Colonic mucosa (tissue), 4 donors: ENCODE measurements around the gene KRT32. TPM values are rescaled to one million over a fixed set of nuclear protein-coding genes. Genes with fewer than 3 reads are reported as not detected.

Experiments
- DNase-seq: peaks from one replicate; pipeline ENCODE4 v3.0.0-alpha.2; 2020
- H3K27ac ChIP-seq: fragments of 200-600 bp; one replicate; pipeline ENCODE4 v1.8.0; 2021
- H3K27me3 ChIP-seq: fragments of 200-600 bp; one replicate; pipeline ENCODE4 v1.8.0; 2021
- H3K36me3 ChIP-seq: fragments of 200-600 bp; one replicate; pipeline ENCODE4 v1.8.0; 2021
- H3K4me1 ChIP-seq: fragments of 200-600 bp; one replicate; pipeline ENCODE4 v1.8.0; 2021; ENCODE audit warnings: mild to moderate bottlenecking
- H3K4me3 ChIP-seq: fragments of 200-600 bp; one replicate; pipeline ENCODE4 v1.8.0; 2021
- H3K9ac ChIP-seq, 2 donors: one replicate each; pipeline ENCODE4 v1.7.0; 2013; ENCODE audit warnings: control low read depth in 2 of 2, low read depth in 2 of 2, low read length in 2 of 2
- H3K9me3 ChIP-seq: fragments of 200-600 bp; one replicate; pipeline ENCODE4 v1.8.0; 2021
- CTCF ChIP-seq: fragments of 200-600 bp; IDR thresholded peaks from one replicate; pipeline ENCODE4 v1.8.0; 2022; ENCODE audit warnings: antibody characterized with exemption, mild to moderate bottlenecking
- intact Hi-C: fragments of 100-400 bp; cut with DNase I; formaldehyde crosslinking; loops from one replicate; pipeline ENCODE4 v1.14.1; 2022
- total RNA-seq, 2 donors: library from RNA; stranded (reverse); fragmentation: NEBNext Ultra II Directional in 1 of 2; extraction: Animal tissue kit (Norgen Biotek cat#: 25700) in 1 of 2; gene quantifications; one replicate each; pipeline ENCODE4 v1.2.1, GENCODE V29; 2021
- donor health status: healthy.
- donor health status: DM: no; HTN: no; CAD: no.
- donor health status: DM: no; HTN: no; CAD: no.

The KRT32 gene
- total RNA-seq, 2 donors from 2014 or later = not detected

DNA sequence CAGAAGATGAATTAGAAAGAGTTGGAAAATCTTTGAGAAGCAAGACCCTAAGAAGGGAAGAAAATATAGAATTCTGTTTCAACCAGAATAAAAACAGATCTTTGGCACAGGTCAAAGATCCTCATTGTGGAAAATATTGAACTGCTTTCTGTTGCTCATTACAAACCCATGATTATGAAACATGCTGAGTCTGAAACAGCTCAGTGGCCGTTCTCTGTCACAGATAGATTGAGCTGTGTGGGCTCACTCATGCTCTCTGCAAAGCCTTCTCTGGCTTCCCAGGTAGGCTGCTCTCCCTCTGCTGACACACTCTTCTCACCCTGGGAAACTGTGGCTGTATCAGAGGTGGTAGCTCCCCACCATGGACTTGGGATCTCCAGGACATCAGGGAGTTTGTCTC lies 23.0 kb downstream of the KRT32 start:
- H3K4me1 ChIP-seq = no peaks in the 10 kb centered on the region
- H3K4me3 ChIP-seq = no peak overlapping the region
- H3K27me3 ChIP-seq = no peaks in the 10 kb centered on the region
- TF ChIP-seq CTCF = no peak
- H3K9ac ChIP-seq = no peak overlapping the region
- intact Hi-C loops = no loop called here
- H3K9me3 ChIP-seq = no peaks in the 10 kb centered on the region
- no peak overlapping the region for H3K27ac ChIP-seq
- no peak for DNase-seq
- no peaks in the 10 kb centered on the region for H3K36me3 ChIP-seq

DNA sequence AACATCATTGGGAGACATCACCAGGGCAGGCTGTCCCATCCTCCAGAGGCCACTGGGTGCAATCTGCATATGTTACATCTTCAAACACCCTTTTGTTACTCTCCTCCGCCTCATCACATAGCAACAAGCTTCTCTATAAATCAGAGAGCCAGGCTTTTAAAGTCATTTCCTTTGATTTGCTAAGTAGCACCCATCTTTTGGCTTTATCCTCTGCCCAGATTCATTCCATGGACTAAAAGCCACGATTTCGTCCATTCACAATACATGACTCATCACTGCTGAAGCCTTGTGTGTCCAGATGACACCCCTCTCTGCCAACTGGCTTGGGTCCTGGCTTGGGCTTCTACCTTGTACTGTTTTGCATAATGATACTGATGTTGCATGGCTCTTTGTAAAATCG lies 24.4 kb downstream of the KRT32 start:
- no peak overlapping the region for H3K4me3 ChIP-seq
- H3K9me3 ChIP-seq = no peaks in the 10 kb centered on the region
- H3K27ac ChIP-seq = no peak overlapping the region
- no peak overlapping the region for H3K9ac ChIP-seq
- no peaks in the 10 kb centered on the region for H3K27me3 ChIP-seq
- no peak for DNase-seq
- no peaks in the 10 kb centered on the region for H3K4me1 ChIP-seq
- intact Hi-C loops = no loop called here
- TF ChIP-seq CTCF = no peak
- no peaks in the 10 kb centered on the region for H3K36me3 ChIP-seq

GRCh38 chr17:41440531-41441033 lies 26.6 kb downstream of the KRT32 start, which contains the start of gene KRT38:
TSS of gene KRT38 (minus strand) at chr17:41440983. CDS start at chr17:41440921, 62 bp downstream.
- intact Hi-C loops = no loop called here
- H3K27me3 ChIP-seq = no peaks in the 10 kb centered on the region
- H3K27ac ChIP-seq = no peak within 1 kb of the TSS
- H3K9me3 ChIP-seq = no peaks in the 10 kb centered on the region
- TF ChIP-seq CTCF = no peak
- no peak for DNase-seq
- no peaks in the 10 kb centered on the region for H3K4me1 ChIP-seq
- no peak within 1 kb of the TSS for H3K4me3 ChIP-seq
- H3K36me3 ChIP-seq = no peaks in the 10 kb centered on the region
- H3K9ac ChIP-seq = no peak within 1 kb of the TSS

DNA sequence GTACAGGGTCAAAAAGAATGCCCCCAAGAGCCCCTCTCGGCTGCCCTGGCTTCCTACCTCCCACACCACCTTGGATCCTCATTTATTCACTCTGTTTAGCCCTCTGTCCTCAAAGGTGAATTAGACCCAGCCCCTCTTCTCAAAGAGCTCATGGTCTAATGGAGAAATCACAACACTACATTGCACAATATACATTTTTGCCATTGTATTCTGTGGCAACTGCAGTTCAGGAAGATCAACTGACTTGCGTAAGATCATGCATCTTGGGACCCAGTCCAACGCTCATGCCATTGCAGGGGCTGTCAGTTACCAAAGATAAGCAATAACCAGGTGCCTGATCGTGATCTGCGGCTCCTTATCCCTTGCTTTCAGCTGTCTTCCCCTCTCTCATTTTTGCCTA lies 27.8 kb downstream of the KRT32 start:
- intact Hi-C loops = no loop called here
- TF ChIP-seq CTCF = no peak
- H3K36me3 ChIP-seq = no peaks in the 10 kb centered on the region
- H3K27me3 ChIP-seq = no peaks in the 10 kb centered on the region
- no peaks in the 10 kb centered on the region for H3K4me1 ChIP-seq
- H3K4me3 ChIP-seq = no peak overlapping the region
- no peaks in the 10 kb centered on the region for H3K9me3 ChIP-seq
- no peak for DNase-seq
- H3K9ac ChIP-seq = no peak overlapping the region
- no peak overlapping the region for H3K27ac ChIP-seq

- no peak overlapping the region for H3K4me3 ChIP-seq
- no peaks in the 10 kb centered on the region for H3K36me3 ChIP-seq
- no peaks in the 10 kb centered on the region for H3K4me1 ChIP-seq
- no peaks in the 10 kb centered on the region for H3K27me3 ChIP-seq
- H3K9ac ChIP-seq = no peak overlapping the region
- no peak overlapping the region for H3K27ac ChIP-seq
- DNase-seq = no peak
- no peaks in the 10 kb centered on the region for H3K9me3 ChIP-seq
- TF ChIP-seq CTCF = no peak
- intact Hi-C loops = no loop called here
These were observed 29.4 kb downstream of the KRT32 start for GRCh38 chr17:41437769-41438168.
